ENCODE measurements around the gene KLK1.

DNA sequence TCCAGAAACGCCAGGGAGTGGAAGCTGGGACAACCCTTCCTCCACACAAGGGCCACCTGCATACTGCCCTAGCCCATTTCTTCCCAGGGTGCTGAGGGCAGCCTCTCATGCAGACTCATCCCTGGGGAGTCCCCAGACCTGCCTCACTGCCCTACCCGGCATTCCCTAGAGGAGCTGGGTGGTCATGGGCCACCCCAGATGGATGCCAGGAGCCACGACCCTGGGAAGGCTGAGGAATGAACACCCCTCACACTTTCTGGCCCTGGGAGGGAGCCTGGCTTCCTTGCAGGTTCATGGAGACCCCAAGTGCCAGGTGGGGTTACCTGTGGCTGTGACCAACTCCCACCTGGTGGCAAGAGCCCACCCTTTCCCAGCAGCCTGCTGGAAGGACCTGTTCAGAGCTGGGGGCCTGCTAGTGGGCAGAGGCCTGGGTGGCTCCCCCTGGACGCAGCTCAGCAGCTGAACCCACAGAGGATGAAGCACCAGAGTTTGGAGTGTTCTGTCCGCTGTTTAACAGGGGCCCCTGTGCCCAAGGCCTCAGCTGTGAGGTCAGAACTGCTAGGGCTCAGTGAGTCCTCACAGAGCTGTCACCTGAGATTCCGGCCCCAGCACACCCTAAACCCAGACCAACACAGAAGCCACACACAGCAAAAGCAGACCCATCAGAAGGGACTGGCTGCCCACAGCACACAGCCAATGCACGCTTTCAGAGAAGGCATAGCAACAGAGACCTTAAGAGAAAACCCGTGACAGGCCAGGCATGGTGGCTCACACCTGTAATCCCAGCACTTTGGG lies 26.8 kb downstream of the KLK1 start:
- TF ChIP-seq, protein P1, sequence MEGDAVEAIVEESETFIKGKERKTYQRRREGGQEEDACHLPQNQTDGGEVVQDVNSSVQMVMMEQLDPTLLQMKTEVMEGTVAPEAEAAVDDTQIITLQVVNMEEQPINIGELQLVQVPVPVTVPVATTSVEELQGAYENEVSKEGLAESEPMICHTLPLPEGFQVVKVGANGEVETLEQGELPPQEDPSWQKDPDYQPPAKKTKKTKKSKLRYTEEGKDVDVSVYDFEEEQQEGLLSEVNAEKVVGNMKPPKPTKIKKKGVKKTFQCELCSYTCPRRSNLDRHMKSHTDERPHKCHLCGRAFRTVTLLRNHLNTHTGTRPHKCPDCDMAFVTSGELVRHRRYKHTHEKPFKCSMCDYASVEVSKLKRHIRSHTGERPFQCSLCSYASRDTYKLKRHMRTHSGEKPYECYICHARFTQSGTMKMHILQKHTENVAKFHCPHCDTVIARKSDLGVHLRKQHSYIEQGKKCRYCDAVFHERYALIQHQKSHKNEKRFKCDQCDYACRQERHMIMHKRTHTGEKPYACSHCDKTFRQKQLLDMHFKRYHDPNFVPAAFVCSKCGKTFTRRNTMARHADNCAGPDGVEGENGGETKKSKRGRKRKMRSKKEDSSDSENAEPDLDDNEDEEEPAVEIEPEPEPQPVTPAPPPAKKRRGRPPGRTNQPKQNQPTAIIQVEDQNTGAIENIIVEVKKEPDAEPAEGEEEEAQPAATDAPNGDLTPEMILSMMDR (IDR thresholded peaks at IDR 0.05) = no peak
- TF ChIP-seq POLR2A (IDR thresholded peaks at IDR 0.05) = no peak
